Islet of Langerhans (tissue), 1 donor: ENCODE results near the gene CFAP61.

Experiments used
- FAIRE-seq: peaks from one replicate; lab custom pipeline; 2011; peaks lifted over from hg19 to GRCh38; lab: Jason Lieb, UNC

CFAP61 gene

GRCh38 chr20:20274821-20275220, 222.5 kb downstream of the CFAP61 start:
- no peak for FAIRE-seq

- FAIRE-seq = no peak
Observed at GRCh38 chr20:20275636-20276035, 223.3 kb downstream of the CFAP61 start.

- no peak for FAIRE-seq
Observed at GRCh38 chr20:20276811-20277530, 224.6 kb downstream of the CFAP61 start.

GRCh38 chr20:20277894-20278335, 225.6 kb downstream of the CFAP61 start:
- no peak for FAIRE-seq

GRCh38 chr20:20286061-20286460, 233.7 kb downstream of the CFAP61 start:
- no peak for FAIRE-seq

GRCh38 chr20:20289331-20289730, 237.0 kb downstream of the CFAP61 start:
- FAIRE-seq = no peak

- no peak for FAIRE-seq
Observed at GRCh38 chr20:20292472-20292871, 240.1 kb downstream of the CFAP61 start.

- no peak for FAIRE-seq
Observed at GRCh38 chr20:20293141-20293540, 240.8 kb downstream of the CFAP61 start.

GRCh38 chr20:20293691-20294385, 241.5 kb downstream of the CFAP61 start:
- no peak for FAIRE-seq

- no peak for FAIRE-seq
Observed at GRCh38 chr20:20295621-20296498, 243.5 kb downstream of the CFAP61 start.

GRCh38 chr20:20297181-20297580, 244.8 kb downstream of the CFAP61 start:
- FAIRE-seq = no peak

GRCh38 chr20:20297752-20298151, 245.4 kb downstream of the CFAP61 start:
- FAIRE-seq = no peak

- FAIRE-seq = no peak
Observed at GRCh38 chr20:20299904-20300303, 247.6 kb downstream of the CFAP61 start.

- no peak for FAIRE-seq
Observed at GRCh38 chr20:20303320-20303719, 251.0 kb downstream of the CFAP61 start.

GRCh38 chr20:20303742-20304141, 251.4 kb downstream of the CFAP61 start:
- FAIRE-seq = no peak

GRCh38 chr20:20304942-20305341, 252.6 kb downstream of the CFAP61 start:
- no peak for FAIRE-seq

GRCh38 chr20:20312562-20312961, 260.2 kb downstream of the CFAP61 start:
- FAIRE-seq = no peak

GRCh38 chr20:20317195-20317594, 264.9 kb downstream of the CFAP61 start:
- peak; percentile 5 for FAIRE-seq

- no peak for FAIRE-seq
Observed at GRCh38 chr20:20317621-20318364, 265.5 kb downstream of the CFAP61 start.

GRCh38 chr20:20318365-20319161, 266.2 kb downstream of the CFAP61 start:
- FAIRE-seq = no peak

- no peak for FAIRE-seq
Observed at GRCh38 chr20:20321134-20321533, 268.8 kb downstream of the CFAP61 start.
